ELF-1 (cell line): ENCODE results near the gene HIGD2A.

Experiments
- DNase-seq: peaks from one replicate; pipeline ENCODE4 v3.0.0-alpha.2; 2016; ENCODE audit warnings: low read depth, low spot score

Gene HIGD2A

GRCh38 chr5:176369934-176370711, 18.4 kb upstream of the HIGD2A start:
- no peak for DNase-seq

- DNase-seq = no peak
Observed at GRCh38 chr5:176371621-176372539, 16.7 kb upstream of the HIGD2A start.

GRCh38 chr5:176373100-176373818, 15.3 kb upstream of the HIGD2A start:
- DNase-seq = no peak

GRCh38 chr5:176379881-176380280, 8.7 kb upstream of the HIGD2A start:
- no peak for DNase-seq

DNA sequence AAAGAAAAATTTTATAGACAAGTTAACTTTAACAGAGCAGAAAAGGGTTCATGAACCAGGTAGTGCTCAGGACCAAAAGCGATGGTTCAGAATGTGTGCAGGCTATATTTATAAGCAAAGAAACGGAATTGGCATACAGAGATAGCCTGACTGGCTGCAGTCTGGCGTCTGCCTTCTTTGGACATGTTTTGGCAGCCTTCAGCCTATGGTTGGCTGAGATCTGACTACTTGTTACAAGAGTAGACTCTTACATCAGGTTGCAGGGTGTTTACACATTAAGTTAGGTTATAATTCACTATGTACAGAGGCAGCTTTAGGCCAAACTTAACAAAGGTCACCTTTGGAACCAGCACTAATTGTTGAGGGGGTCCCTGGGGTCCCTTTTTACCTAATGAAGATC, 7.1 kb upstream of the HIGD2A start:
- DNase-seq = no peak

DNA sequence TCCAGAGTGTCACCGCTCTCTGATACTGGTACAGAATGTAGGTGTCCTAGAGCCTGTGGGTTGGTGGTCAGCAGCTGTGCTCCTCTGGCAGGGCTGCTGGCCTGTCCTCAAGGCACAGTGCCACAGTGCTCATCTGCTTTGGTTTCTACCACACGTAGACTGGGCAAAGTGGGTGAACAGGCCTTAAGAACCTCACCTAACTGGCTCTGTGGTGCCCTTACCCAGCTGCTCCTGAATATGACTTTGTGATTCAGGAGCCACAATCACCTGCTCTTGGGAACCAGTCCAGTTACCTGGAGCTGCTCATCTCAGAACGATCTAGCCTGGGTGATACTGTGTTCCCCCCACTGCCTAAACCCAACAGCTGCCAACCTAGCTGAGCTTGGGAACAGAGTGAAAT, 6.6 kb upstream of the HIGD2A start:
- no peak for DNase-seq

GRCh38 chr5:176382721-176383120, 5.8 kb upstream of the HIGD2A start:
- DNase-seq = no peak

DNA sequence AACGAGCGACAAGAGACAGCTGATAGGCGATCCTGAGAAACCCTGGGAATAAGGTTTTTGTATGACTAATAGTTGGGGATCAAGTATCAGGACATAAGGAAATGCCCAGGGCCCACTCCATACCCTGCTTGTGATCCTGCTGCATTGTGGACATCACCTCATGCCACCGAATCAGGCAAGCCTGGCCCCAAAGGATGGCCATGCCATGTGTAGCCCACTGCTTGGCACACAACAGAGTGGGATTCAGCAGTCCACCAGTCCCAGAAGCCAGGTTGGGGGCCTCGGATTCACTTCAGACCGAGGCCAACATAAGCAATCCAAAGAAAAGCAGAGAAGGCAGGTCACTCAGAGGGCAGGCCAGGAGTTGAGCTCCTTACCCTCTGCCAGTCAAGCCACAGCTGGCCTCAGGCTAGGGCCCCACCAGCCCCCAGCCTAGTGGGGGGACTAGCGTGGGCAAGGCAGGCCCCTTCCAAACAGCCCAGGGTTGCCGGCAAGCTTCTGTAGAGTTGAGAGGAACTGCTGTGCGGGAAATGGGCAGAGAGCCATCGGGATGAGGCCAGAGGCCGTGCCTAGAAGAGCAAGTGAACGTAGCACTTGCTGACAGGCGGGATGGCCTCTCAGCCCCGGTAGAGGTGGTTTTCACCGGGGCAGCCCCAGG, 5.2 kb upstream of the HIGD2A start:
- no peak for DNase-seq

- DNase-seq = no peak
Observed at GRCh38 chr5:176383961-176384360, 4.6 kb upstream of the HIGD2A start.

- DNase-seq = no peak
Observed at GRCh38 chr5:176384366-176384930, 4.1 kb upstream of the HIGD2A start.

DNA sequence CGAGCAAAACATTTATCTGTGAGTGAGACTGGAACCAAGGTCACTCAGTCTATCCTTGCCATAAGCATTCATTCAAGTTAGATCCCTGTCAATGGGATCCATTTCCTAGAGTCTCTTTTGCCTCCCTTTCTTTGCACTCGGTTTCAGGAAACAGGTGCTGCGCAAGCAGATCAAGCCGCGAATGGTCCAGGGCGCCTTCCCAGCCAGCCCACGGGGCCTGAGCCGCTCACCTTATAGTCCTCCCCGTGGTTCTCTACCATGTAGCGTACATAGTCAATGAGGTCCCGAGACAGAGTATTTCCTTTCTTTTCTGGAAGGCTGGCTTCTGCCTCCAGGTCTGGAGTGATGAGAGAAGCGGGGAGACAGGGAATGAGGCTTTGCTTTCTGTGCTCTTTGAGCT, 3.6 kb upstream of the HIGD2A start:
- no peak for DNase-seq

GRCh38 chr5:176386491-176386890, 2.1 kb upstream of the HIGD2A start:
- DNase-seq = no peak

- DNase-seq = no peak
Observed at GRCh38 chr5:176387384-176387925, 1.1 kb upstream of the HIGD2A start.

GRCh38 chr5:176388003-176388443, 528 bp upstream of the HIGD2A start:
- DNase-seq = no peak

GRCh38 chr5:176389135-176390123, 878 bp downstream of the HIGD2A start:
- DNase-seq = no peak

- no peak for DNase-seq
Observed at GRCh38 chr5:176391479-176391878, 2.9 kb downstream of the HIGD2A start.

- no peak for DNase-seq
Observed at GRCh38 chr5:176391999-176392398, 3.4 kb downstream of the HIGD2A start.

DNA sequence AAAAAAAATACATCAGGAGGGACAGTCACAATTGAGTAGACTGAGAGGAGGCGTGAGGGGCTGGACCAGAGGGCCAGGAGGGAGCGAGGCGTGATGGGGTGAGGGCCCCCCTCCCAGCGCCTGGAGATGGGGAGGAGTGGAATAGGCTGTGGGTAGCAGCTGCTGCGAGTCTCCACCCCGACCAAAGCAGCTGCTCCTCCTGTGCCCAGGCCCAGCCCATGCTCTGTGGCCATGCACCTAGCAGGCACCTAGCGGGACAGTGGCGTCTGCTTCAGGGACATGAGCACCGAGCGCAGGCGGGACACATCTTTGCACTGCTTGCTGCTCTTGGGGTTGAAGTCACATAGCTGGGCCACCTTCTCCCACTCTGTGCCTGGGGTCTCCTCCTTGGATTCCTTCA, 4.0 kb downstream of the HIGD2A start:
- DNase-seq = no peak

DNA sequence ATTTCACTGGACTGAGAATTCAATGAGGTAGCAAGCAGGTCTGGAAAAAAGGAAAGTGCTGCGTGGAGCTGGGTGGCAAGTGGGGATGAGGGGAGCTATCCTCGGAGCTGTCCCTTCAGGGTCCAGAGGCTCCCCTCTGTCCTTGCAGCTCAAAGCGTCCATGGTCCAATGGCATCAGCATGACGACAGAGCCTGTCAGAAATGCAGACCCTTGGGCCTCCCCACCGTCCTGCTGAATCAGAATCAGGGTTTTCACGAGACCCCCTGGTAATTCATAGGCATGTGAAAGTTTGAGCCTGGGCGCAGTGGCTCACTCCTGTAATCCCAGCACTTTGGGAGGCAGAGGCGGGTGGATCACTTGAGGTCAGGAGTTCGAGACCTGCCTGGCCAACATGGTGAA, 5.5 kb downstream of the HIGD2A start:
- DNase-seq = no peak
